SKM-1 treated with dmso at 0.1 percent for 144 hours (cell line): ENCODE results near the gene HS3ST5.
"Not testable (repeated sequence)": the region's sequence is repeated elsewhere in the genome, so short reads cannot be mapped to it uniquely, and the experiment has no call there.

Experiments
- DNase-seq: peaks from one replicate; lab custom pipeline; 2025; ENCODE audit not compliant: unreplicated experiment; lab: John Stamatoyannopoulos, UW

Gene HS3ST5

DNA sequence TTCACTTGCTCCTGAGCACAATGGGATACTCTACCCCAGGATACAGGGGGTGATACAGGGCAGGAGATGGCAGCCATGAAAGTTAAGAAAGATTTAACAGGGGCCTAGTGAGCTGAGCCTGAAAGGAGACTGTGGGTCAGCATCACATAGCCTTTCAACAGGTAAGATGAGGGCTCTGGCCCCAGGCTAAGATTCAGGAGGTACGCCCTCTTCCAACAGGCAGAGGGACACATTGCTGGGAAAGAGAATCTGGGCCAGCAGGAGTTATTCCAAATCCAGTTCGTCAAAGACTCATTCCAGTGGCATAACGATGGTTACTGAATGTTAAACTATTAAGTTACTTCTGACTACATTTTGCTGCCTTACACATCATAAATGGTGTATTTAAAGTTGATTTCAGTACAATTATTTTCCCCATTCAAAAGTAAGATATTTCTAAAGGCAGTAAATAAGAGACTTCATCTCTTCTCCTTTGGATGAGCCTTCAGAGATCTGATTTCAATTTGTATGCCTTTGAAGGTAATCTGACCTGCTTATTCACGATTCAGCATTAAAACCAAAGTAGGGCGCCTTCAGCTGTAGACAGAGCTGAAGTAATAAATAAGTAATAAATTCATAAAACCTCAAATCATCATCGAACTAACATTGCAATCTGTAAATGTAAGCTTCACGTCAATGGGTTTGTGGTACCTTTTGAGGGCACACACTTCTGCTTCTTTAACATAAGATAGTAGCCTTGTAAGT lies 62.4 kb downstream of the HS3ST5 start:
- DNase-seq: no peak

DNA sequence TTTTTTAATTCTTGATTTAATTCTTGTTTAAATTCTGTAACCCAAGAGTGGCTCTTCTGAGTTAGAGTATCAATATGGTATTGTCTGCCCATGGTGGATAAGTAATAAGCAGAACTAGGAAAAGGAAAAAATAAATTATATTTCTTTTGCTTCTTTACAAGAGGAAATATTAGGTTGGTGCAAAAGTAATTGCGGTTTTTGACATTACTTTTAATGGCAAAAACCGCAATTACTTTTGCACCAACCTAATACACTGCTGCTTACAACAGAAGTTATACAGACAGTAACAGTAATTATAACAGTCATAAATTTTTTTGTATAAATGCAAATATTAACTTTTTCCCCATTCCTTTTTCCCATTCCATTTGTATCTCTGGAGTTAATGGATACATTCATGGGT lies 65.6 kb downstream of the HS3ST5 start:
- no peak for DNase-seq

DNA sequence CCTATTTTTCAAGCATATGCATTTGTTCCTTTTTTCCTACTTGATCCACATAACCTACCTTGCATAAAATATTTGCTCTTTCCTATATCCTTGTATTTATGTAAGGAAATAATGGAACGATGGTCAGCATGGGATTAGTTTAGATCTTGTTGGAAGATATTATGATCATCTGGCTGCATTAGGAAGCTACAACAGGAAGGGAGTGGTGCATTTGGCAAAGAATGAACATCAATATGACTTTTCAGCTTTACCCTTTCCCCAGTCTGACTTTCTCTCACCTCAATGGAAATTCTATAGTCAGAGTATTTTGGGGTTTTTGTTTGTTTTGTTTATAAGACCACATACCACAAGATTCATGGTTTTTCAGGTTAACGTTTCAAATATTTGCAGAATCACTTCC lies 66.0 kb downstream of the HS3ST5 start:
- DNase-seq: no peak

DNA sequence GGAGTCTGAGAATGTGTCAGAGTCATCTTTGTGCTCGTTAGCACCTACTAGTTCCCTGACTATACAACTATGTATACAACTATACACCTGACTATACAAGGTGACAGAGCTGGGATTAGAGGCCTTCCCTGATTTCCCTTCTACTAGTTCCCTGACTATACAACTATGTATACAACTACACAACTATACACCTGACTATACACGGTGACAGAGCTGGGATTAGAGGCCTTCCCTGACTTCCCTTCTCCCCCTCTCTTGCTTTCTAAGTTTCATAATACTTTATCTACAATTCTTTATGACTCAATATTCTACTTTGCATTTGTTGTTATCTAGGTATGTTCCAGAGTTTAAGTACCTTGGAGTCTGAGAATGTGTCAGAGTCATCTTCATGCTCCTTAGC lies 68.0 kb downstream of the HS3ST5 start:
- no peak for DNase-seq

DNA sequence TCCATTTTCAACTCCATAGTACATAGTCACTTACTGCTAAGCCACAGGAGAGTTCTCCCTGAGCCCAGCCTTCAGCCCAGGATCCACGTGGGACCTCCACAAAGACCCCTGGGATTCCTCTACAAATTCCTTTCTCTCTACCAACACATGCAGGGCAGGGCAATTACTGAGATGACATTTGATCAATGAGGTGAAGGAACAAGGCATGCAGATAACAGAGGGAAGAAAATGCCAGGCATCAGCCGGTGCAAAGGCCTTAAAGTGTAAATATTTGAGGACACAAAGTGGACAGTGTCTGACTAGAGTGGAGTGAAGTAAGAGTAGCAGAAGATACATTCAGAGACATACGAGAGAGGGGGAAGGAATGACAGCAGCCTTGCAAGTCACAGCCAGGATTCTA lies 70.2 kb downstream of the HS3ST5 start:
- DNase-seq: no peak

DNA sequence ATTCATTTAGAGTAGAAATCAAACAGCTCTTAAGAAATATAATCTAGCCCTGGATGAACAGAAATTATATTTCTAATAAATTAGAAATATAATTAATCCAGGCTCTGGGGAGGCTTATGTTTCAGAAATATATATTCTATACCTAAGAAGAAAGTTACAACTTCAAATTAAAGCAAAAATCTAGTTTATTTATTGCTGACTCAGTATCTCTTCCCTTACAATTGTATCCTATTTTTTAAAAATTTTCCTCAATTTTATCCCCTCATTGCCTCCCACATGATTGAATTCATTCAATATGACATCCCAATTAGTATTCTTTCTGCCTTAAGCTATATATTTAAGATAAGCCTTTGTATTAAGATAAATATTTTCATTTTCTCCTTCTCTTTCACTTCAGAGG lies 71.4 kb downstream of the HS3ST5 start:
- DNase-seq: no peak

DNA sequence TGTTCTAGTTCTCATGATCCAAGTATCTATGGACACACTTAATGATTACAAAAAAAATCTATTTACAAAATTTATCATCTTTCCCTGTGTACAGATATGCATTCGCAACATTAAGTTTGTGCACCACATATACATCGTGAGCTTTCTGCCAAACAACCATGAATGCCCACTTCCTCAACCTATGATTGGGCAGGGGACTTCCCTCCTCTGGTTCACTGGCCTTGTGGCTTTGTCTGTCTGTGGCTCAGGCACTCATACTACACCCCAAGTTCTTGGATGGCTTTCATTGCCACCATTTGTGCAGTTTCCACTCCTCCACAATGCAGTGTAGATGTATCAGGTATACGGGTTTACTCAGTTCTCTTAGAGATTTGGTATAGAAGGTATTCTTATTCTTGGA lies 74.9 kb downstream of the HS3ST5 start:
- no peak for DNase-seq

DNA sequence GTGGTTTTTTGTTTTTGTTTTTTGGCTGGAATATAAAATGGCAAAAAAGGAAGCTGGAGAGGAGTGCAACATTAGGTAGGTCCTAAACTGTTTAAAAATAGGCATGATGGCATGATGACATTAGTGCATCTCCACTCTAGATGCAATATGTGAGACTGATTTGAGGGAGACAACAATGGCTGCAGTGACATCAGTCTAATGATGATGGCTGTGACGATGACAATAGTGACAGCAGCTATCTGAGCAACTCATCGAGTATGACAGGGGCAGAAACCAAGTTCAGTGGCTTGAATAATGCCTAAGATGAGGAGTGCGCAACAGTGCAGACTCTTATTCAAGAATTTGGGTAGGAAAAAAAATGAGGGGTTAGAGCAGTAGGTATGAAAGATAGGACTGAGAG lies 82.0 kb downstream of the HS3ST5 start:
- no peak for DNase-seq

DNA sequence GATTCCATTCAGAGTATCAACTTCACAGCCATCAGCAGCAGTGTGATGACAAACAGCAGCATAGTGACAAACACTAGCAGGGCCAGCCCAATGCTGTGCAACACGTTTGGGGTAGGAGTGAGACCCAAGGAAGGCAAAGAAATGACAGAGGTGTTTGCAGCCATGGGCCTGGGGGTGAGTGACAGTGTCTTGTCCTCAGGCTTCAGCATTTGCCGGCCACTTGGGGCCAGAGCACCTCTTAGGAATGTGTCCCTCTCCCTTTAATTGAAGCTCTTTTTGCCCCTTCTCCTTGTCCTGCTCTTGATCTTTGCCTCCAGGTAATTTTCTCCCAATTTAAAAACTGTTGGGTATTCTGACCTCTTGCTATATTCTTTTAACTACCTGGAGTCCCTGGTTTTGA lies 84.4 kb downstream of the HS3ST5 start:
- DNase-seq: no peak

DNA sequence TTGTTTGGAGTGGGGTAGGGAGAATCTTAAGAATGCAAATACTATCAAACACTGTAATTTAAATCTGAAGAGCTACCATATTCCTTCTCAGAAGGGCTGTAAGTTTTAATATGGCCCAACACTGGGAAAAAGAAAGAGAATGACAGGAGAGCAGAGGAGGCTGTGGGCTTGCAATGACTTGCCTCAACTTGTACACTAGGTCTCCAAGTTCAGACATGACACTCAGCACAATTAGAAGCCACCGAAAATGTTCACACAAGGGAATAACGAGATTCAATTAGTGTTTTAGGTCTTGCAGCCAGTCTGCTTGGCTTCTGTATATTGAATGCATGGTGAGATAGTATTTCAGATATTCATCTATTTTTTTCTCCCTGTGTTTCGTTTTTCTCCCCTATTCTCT lies 89.4 kb downstream of the HS3ST5 start:
- DNase-seq: no peak

DNA sequence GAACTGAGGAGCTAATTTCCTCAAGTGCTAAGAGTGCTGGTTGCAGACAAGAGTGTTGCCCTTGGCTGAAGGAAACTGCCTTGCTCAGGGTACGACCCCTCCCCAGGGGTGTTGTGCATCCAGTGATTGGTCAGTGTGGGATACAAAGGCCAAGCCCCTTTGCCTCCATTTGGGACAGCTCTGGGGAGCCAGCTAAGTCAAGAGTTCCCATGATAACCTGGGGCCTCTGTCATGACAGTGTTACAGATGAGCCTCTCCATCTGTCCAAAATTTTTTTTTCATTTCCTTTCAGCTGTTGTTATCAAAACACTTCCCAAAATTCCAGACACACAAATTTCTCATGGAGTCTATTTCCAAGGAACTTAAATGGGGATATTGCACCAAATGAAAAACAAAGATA lies 93.3 kb downstream of the HS3ST5 start:
- no peak for DNase-seq

DNA sequence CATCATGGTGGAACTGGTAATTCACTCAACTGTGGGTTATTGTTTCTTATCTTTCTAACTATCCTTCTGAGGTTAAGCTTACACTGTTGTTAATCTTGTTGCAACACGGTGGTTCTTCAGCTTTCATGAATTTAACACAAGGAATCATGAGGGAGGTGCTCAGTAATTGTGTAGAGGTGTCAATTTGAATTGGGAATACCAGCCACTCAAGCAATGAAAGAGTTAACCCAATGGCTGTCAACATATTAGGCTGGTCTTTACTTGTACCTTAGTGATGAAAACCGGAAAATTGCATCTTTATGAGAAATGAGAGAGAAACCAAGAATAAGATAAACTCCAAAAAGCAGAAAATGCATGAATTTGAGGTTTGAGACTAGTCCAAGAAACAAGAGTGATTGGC lies 95.7 kb downstream of the HS3ST5 start:
- DNase-seq: no peak

DNA sequence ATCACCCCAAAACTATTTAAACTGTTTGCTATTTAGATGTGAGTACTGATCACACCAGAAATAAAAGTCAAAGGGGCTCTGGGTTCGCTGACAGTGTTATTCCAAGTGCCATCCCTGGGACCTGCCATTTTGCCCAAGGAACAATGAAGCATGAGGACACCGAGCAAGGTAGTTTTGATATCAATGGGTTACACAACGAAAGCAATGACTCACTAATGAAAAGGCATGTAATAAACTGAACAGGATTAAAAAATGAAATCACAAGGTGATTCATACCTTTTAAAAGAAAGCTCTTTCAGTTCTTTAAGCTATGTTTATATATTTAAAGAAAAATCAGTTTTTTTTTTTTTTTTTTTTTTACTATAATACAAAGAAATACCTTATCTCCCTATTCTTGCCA lies 102.0 kb downstream of the HS3ST5 start:
- DNase-seq: no peak

DNA sequence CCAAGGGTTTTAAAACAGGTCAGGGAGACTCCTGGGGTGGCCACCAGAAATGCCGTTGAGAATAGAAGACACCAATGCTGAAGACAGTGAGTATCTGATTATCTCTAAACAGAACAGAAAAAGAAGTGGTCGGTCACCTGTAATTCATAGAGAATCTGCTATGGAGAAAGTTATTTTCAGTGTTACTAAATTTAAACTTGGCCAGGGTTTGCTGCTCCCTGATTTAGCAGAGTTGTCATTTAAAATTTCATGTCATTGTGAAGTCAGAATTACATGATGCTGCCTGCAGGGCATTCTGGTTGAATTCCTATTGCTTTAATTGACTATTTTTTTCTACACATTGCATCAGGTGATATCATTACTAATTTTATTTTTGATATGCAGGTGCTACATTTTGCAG lies 114.1 kb downstream of the HS3ST5 start:
- DNase-seq: no peak

DNA sequence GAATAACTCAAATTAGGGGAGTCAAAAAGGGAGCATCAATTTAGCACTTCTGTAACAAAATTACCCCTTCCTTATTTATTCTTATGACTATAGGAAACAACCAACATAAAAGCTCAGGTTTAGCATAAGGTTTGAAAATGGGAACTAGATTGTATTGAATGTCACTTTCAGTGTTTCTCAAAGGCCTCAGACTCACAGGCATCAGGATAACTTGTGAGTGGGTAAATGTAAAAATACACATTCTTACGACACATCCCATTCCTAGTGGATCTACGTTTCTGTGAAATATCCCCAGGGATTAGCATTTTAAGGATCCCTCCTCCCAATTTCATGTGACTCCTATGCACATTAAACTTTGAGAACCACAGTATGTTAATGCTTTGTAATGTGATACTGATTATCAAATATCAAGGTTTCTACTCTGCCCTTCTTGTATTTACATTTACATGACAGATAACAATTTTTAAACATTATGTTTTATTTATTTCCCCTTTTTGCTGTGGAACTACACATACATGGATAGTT lies 114.8 kb downstream of the HS3ST5 start:
- DNase-seq: no peak

DNA sequence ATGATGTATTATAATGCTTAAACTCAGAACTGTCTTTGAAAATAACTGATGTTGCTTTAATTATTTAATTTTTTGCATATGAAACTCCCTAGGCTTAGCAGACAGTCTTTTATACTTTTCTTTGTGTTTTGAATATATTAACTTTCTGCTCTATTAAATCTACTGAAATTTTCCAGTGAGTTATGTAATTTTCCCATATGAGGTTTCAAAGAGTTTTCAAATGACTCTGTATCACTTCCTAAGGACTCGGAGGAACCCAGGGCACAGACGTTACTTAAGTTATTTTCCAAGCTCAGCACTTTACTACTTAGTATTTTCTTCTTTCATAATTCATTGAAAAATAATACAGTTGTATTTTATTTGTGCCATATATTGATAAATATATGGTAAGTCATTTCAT lies 122.6 kb downstream of the HS3ST5 start:
- DNase-seq: no peak

DNA sequence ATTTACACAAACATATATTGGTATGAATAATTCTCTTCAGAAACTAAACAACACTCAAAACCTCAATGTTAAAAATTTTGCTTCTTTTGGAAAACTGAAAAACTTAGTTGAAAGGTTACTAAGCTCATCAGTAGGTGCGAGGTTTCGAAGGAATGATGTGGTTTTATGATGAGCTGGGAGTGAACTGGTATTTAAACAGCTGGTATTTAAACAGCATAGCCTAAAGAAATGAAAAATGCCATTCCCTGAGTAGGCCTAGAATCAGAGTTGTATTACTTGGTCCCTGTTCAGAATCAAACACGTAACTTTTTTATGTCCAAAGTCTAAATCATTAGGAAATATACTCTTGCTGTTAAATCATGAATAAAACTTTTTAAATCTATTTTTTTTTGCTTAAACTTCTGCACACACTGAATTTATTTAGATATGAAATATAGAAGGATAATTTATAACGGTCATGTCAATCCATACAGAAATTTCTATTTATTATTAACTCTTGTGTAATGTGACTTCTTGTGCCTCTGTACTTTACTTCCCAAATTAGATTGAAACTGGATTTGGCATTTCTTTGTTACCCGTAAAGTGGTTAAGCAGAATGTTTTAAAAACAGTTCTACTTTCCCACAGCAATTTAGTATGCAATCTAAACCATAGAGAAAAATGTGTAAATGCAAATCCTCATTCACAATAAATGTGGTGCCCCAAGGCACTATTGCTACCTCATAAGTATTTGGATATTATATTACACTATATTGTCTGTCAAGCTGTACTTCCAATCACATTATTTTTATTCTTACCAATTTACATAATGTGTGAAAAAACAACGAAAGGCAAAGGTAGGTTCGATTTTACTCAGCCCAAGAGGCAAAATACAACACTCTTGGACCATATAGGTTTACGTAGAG lies 124.1 kb downstream of the HS3ST5 start:
- DNase-seq: no peak

DNA sequence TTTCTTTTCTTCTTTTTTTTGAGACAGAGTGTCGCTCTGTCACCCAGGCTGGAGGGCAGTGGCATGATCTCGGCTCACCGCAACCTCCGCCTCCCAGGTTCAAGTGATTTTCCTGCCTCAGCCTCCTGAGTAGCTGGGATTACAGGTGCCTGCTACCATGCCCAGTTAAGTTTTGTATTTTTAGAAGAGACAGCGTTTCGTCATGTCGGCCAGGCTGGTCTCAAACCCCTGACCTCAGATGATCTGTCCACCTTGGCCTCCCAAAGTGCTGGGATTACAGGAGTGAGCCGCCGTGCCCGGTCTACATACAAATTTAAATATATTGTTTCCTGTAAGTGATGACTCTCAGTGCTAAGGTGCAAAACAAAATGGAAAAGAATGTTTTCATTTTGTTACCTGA lies 124.8 kb downstream of the HS3ST5 start:
- not testable (repeated sequence) for DNase-seq

DNA sequence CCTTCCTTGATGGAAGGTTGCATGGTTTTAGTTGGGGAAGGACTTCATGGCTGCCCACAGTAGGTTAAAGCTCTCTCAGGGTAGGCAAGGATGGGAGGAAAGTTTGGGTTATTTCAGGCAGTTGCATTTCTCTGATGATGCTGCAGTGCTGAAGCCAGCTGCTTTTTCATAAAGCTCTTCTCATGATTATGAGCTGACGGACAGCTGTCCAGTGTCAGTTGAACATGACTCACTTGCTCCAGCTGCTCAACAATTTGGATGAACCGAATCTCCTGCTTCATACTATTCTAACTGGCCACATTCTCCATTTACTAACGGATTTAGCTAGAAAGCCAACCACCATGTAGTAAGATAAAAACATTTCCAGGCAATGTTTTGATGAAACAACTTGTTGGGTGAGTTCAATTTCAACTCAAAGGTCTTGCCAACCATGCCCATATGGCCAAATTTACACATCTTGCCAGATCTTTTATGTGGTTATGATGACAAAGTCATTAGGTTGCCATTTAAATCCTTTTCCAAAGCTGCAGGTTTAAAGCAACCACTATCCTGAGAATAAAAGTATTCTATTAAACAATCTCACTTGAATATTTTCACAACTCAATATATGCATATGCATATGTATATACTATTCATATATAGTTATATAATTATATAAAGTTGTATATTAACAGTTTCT lies 125.9 kb downstream of the HS3ST5 start:
- no peak for DNase-seq

DNA sequence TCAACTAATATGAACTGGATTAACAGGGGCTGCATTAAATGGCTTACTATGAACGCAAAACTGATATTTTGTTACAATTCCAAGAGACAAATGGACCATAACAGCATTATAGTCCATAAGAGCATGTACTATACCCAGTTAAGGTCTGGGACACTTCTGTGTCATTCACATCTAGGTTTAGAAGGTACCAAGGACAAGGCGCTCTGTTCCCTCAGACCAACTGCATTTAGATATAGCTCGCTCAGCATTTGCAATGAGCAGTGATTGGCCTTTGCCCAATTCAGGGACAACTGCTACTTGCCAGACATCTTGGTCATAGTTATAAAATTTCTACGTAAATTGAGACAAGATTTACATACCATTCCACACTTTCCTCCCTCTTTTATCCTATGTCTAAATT lies 132.4 kb downstream of the HS3ST5 start:
- DNase-seq: no peak

DNA sequence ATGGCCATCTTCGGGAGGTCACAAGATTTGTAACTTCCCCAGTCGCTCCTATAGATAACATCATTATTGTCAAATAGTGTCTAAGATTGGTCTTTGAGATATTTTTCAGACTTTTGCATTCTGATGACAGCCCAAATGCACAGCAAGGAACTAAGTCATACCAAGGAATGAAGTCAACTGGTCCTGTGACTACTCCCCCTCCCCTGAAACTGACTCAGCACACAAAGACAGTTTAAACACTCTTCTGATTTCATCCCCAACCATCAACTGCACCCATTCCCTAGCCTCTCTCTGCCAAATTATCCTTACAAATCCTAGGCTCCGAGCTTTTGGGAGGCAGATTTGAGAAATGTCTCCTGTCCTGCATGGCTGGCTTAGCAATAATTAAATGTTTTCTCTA lies 139.4 kb downstream of the HS3ST5 start:
- no peak for DNase-seq

DNA sequence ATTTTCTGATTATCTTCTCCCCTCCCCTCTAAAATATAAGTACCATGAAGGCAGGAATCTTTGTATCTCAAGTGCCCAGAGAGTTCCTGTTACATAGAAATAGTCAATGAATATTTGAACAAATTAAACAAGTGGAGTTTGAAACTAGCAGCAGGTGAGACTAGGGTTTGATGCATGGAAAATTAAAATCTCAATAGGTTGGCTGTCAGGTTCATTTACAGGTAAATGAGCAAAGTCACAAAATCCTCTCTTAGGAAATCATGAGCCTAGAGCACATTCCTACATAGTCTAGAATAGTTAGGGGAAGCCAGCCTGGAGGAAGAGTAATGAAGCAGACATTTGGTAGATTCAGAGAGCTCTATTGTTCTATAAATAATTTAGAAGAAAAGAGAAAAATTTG lies 140.4 kb downstream of the HS3ST5 start:
- no peak for DNase-seq
